BJ (cell line): ENCODE measurements around the gene SETD1A. TPM values are rescaled to one million over a fixed set of nuclear protein-coding genes. Genes with fewer than 3 reads are reported as not detected.
"Not testable (repeated sequence)": the region's sequence is repeated elsewhere in the genome, so short reads cannot be mapped to it uniquely, and the experiment has no call there.

ENCODE experiments used
- CTCF ChIA-PET: fragments of 350-600 bp; formaldehyde crosslinking; extraction: SDS; loops from one replicate; lab custom pipeline; 2021; ENCODE audit warnings: antibody characterized with exemption, inconsistent platforms; lab: Yijun Ruan, JAX
- POLR2A ChIA-PET: fragments of 300-600 bp; sonication (Branson Sonifier 250); formaldehyde crosslinking; extraction: SDS; loops from one replicate; lab custom pipeline; 2021; ENCODE audit warnings: antibody characterized with exemption; lab: Charles Lee
- DNase-seq: peaks from one replicate; pipeline ENCODE4 v3.0.0-alpha.2; 2011; ENCODE audit warnings: low read depth
- H3K27me3 ChIP-seq: 2 replicates; pipeline ENCODE4 v1.6.0; 2011; ENCODE audit warnings: low read length; ENCODE audit not compliant: control insufficient read depth, insufficient read depth
- H3K36me3 ChIP-seq: 2 replicates; pipeline ENCODE4 v1.5.1; 2011; ENCODE audit warnings: low read length; ENCODE audit not compliant: control insufficient read depth, insufficient read depth
- H3K4me3 ChIP-seq: 2 replicates; pipeline ENCODE4 v1.5.1; 2011; ENCODE audit warnings: low read depth, mild to moderate bottlenecking, control low read depth, low read length
- polyA plus RNA-seq: library from polyadenylated mRNA; depleted of rRNA; stranded (reverse); fragments of >200 nt; gene quantifications from 2 replicates; pipeline ENCODE4 v1.2.3, GENCODE V29; 2011
- TF ChIP-seq, protein P1 (sequence below): IDR thresholded peaks from 2 replicates; pipeline ENCODE4 v1.5.1; 2011; ENCODE audit warnings: low read depth, mild to moderate bottlenecking, control low read depth, inconsistent platforms, low read length, moderate library complexity; ENCODE audit not compliant: insufficient read depth

SETD1A gene
- polyA plus RNA-seq, 1 experiment = 1.4 TPM

GRCh38 chr16:31009894-31010584 lies 52.5 kb downstream of the SETD1A start:
- Histone ChIP-seq H3K27me3 (0 out of 2 replicates have a peak, but pooled peaks cover 2% of the 10 kb centered on the region), H3K36me3 (no peaks in the 10 kb centered on the region), H3K4me3 (peak overlapping the region; percentile 50)
- POLR2A ChIA-PET = no interaction called here
- DNase-seq = no peak
- CTCF ChIA-PET = no interaction called here
- TF ChIP-seq, protein P1, sequence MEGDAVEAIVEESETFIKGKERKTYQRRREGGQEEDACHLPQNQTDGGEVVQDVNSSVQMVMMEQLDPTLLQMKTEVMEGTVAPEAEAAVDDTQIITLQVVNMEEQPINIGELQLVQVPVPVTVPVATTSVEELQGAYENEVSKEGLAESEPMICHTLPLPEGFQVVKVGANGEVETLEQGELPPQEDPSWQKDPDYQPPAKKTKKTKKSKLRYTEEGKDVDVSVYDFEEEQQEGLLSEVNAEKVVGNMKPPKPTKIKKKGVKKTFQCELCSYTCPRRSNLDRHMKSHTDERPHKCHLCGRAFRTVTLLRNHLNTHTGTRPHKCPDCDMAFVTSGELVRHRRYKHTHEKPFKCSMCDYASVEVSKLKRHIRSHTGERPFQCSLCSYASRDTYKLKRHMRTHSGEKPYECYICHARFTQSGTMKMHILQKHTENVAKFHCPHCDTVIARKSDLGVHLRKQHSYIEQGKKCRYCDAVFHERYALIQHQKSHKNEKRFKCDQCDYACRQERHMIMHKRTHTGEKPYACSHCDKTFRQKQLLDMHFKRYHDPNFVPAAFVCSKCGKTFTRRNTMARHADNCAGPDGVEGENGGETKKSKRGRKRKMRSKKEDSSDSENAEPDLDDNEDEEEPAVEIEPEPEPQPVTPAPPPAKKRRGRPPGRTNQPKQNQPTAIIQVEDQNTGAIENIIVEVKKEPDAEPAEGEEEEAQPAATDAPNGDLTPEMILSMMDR = peak; percentile 34

- DNase-seq = no peak
- TF ChIP-seq, protein P1 = no peak
- Histone ChIP-seq H3K27me3 (0 out of 2 replicates have a peak, but pooled peaks cover 2% of the 10 kb centered on the region), H3K4me3 (peak within 1 kb of the TSS; percentile 50), H3K36me3 (no peaks in the 10 kb centered on the region)
- ChIA-PET CTCF (no interaction called here), POLR2A (no interaction called here)
Observed at GRCh38 chr16:31010585-31011325, 53.2 kb downstream of the SETD1A start, which contains the start of gene STX1B. STX1B (minus strand) TSS chr16:31010638; CDS start chr16:31010396, 242 bp downstream.

GRCh38 chr16:31011815-31012214 lies 54.3 kb downstream of the SETD1A start:
- POLR2A ChIA-PET, H3K27me3 ChIP-seq, H3K36me3 ChIP-seq, H3K4me3 ChIP-seq, DNase-seq, CTCF ChIA-PET: not testable (repeated sequence)

DNA sequence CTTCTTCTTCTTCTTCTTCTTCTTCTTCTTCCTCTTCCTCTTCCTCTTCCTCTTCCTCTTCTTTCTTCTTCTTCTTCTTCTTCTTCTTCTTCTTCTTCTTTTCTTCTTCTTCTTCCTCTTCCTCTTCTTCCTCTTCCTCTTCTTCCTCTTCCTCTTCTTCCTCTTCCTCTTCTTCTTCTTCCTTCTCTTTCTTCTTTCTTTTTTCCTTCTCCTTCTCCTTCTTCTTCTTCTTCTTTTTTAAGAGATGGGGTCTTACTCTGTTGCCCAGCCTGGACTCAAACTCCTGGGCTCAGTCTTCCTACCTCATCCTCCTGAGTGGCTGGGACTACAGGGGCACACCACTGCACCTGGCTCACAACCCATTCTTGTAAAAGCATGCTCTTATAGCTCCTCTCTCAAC lies 55.7 kb downstream of the SETD1A start:
- H3K27me3 ChIP-seq, DNase-seq, H3K4me3 ChIP-seq, H3K36me3 ChIP-seq, CTCF ChIA-PET, POLR2A ChIA-PET: not testable (repeated sequence)

GRCh38 chr16:31016018-31016417 lies 58.5 kb downstream of the SETD1A start:
- no peak overlapping the region for H3K4me3 ChIP-seq
- ChIA-PET CTCF (interaction anchor here (0.6 to 1.1 kb wide), 3 partner anchors 13 to 43 kb away, joined by 3 to 4 read pairs (median 3); no protein-coding TSS in a partner anchor), POLR2A (no interaction called here)
- H3K27me3 ChIP-seq = 0 out of 2 replicates have a peak, but pooled peaks cover 2% of the 10 kb centered on the region
- TF ChIP-seq, protein P1 = no peak
- H3K36me3 ChIP-seq = no peaks in the 10 kb centered on the region
- no peak for DNase-seq

- H3K27me3 ChIP-seq, DNase-seq, POLR2A ChIA-PET, H3K36me3 ChIP-seq, H3K4me3 ChIP-seq: not testable (repeated sequence)
- CTCF ChIA-PET = interaction anchor here (0.5 kb wide), 1 partner anchor 89 kb away, joined by 3 read pairs; no protein-coding TSS in a partner anchor
Observed at GRCh38 chr16:31017756-31018155, 60.2 kb downstream of the SETD1A start.
